SIG-M5 (cell line): Measurements from ENCODE around the gene ZNF587B.
"Not testable (repeated sequence)": the region's sequence is repeated elsewhere in the genome, so short reads cannot be mapped to it uniquely, and the experiment has no call there.

ENCODE experiments used
- DNase-seq: peaks from one replicate; lab custom pipeline; 2025; lab: John Stamatoyannopoulos, UW

ZNF587B gene

DNA sequence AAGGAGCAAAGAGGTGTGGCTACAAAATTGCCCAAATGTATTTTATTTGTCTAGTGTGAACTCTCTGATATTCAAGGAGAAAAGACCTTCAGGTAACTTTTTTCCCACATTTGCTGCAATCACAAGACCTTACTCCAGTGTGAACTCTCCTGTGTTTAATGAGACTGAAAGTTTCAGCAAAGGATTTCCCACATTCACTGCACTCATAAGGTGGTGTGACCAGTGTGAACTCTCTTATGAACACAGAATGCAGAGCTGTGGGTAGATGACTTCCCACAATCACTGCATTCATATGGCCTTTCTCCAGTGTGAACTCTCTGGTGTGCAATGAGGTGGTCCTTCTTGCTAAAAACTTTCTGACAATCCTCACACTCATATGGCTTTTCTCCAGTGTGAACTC is 42.4 kb downstream of the ZNF587B start:
- no peak for DNase-seq

DNA sequence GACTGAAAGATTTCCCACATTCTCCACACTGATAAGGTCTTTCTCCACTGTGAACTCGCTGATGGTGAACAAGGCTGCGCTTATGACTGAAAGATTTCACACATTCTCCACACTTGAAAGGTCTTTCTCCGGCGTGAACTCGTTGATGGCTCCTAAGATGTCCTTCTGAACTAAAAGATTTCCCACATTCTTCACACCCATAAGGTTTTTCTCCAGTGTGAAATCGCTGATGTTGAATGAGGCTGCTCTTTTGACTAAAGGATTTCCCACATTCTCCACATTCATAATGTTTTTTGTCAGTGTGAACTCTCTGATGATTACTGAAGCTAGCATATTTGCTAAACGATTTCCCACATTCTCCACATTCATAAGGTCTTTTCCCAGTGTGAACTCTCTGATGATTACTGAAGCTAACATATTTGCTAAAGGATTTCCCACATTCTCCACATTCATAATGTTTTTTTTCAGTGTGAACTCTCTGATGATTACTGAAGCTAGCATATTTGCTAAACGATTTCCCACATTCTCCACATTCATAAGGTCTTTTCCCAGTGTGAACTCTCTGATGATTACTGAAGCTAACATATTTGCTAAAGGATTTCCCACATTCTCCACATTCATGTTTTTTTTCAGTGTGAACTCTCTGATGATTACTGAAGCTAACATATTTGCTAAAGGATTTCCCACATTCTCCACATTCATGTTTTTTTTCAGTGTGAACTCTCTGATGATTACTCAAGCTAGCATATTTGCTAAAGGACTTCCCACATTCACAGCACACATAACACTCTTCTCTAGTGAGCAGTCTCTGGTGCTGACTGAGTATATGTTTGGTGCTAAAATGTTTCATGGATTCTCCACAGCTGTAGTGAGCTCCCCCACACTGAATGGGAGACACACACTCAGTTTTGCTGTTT is 44.0 kb downstream of the ZNF587B start:
- not testable (repeated sequence) for DNase-seq

DNA sequence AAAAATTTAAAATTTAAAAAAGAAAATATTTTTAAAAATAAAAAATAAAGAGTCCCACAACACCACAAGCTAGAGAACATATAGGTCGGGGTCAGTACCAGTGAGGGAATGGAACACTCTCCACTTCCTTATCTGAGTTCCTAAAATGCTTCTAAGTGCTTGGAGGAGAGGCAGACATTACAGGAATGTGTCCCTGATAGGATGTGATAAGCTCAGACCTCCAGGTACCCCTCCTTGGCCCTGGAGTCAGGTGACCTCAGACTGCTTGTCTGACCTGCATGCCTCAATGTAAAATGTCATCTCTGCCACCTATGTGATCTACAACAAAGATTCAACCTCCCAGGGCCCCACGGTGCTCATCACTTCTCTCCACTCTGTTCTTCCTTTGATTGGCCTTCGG is 55.9 kb downstream of the ZNF587B start:
- DNase-seq: no peak

DNA sequence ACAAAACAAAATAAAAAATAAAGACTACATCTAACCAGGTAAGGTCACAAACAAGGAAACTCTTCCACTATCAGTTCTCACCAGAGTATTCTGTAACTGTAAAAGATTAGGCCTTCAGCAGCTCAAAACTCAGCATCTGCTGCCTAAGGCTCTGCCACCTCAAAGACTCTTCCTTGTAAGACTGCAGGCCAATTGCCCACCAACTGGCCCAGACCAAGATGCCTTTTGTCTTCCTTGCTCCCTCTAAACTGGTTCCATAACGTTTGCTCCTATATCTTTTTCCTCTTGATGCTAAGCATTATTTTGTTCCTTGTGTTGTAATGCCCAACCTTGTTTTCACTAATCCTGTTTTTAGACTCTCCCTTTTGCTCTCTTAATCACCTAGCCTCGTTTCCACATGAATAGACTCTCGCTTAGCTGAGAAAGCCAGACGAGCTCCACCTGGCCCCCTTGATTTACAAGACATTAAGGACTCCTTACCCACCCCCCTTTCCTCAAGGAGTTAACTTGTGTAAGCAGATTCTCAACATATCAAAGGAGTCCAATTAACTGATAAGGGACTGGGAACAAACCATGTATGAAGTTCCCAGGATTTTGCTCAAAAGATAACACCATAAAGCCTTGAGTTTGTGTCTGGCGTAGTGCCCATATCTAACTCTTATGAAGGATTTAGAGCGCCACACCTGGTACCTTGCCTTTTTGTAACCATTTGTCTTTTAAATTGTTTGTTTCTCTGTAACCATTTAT is 57.3 kb downstream of the ZNF587B start:
- no peak for DNase-seq

DNA sequence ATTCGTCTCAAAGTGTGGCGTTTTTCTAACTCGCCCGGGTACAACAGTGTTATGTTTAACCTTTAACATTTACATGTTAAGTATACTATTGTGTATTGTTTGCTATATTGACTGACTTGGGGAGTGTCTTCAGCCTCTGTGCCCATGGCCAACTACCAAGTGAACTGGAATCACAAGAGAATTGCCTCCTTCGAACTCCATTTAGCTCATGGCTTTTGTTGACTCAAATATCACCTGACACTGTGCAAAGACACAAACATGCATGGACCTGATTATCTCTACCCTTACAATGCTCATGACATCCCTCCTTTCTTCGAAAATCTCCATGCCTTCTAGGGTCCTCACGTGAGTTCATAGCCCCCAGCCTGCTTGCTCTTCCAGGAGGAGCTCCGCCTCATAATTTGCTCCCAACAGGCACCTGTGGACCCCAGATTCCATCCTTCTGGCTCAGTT is 58.0 kb downstream of the ZNF587B start:
- no peak for DNase-seq

DNA sequence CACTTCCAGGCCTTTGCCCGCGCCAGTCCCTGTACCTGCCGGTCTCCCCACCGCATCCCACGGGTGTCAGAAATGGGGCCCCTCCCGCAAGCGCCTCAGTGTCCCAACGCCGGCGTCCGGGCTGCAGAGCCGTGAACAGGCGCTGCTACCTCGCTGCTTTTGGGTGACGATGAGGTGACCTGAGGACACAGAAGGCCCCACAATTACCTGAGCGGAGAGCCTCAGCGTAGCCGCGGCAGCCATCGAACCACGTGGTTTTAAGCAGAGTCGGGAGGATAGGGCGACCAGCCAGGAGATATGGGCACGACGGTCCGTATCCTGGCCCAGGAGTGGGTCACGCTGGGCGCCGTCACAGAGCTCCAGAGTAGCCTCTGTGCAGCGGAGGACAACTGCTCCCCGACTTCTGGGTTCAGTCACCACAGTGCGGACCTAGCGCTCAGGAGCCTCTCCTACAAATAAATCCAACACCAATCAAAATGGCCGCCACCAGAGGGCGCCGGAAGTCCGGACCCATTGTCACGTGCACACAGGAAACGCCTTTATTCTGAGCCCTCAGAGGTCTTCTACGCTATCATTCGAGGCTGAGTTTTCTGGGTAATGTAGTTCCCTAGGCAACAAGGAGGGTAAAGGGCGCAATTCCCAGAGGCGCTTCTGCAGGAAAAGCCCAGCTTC is 58.6 kb downstream of the ZNF587B start, which contains the start of gene ZNF814:
ZNF814 (minus strand) TSS at position 478 of the 672 bp plus-strand sequence; CDS start at position 243, 235 bp downstream.
- no peak for DNase-seq

DNA sequence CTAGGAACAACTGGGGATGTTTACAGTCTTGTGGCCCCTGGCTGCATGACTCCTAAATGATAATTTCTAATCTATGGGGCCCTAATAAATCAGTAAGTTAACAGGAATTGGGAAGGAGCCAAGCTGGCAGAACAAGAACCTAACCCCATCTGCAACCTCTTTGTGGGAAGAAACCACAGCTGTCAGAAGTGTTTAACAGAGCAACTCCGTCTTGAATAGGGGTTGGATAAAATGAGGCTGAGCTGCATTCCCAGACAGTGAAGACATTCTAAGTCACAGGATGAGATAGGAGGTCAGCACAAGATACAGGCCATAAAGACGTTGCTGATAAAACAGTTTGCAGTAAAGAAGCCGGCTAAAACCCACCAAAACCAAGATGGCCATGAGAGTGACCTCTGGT is 60.6 kb downstream of the ZNF587B start:
- not testable (repeated sequence) for DNase-seq
